ENCODE data around the gene CCSER2. TPM values are rescaled to one million over a fixed set of nuclear protein-coding genes. Genes with fewer than 3 reads are reported as not detected.
"Not testable (repeated sequence)": the region's sequence is repeated elsewhere in the genome, so short reads cannot be mapped to it uniquely, and the experiment has no call there.

The CCSER2 gene
- total RNA-seq, 2 donors from 2014 or later: 39.0 to 60.6 TPM

DNA sequence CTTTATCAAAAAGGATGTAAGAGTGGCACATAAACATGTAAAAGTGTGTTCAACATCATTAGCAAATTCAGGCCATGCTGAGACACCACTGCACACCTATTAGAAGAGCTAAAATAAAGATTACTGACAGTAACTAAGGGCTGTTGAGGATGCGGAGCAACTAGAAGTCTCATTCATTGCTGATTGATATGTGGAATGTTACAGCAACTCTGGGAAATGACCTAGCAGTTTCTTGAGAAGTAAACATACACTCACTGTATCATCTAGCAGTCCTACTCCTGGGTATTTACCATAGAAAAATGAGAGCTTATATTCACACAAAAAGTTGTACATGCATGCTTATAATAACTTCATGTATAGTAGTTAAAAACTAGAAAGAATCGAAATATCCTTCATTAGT lies 77.3 kb downstream of the CCSER2 start:
- H3K4me1 ChIP-seq (ENCODE audit: control insufficient read depth in 1 of 2, low read depth in 2 of 2): peaks cover 5 to 19% of the 10 kb centered on the region in 2 donors
- no peaks in the 10 kb centered on the region for H3K27me3 ChIP-seq (replicated peaks; ENCODE audit: insufficient read depth)
- DNase-seq (ENCODE audit: low spot score): no peak
- no peaks in the 10 kb centered on the region for H3K9me3 ChIP-seq
- TF ChIP-seq CTCF (IDR thresholded peaks at IDR 0.05): no peak
- H3K27ac ChIP-seq: no peak overlapping the region
- ATAC-seq (ENCODE audit: insufficient number of reproducible peaks, low FRiP score, low read depth): no peak
- no peak overlapping the region for H3K4me3 ChIP-seq
- no peaks in the 10 kb centered on the region for H3K36me3 ChIP-seq

- peak overlapping the region; percentile 25 to 51 for H3K27ac ChIP-seq
- H3K36me3 ChIP-seq: no peaks in the 10 kb centered on the region
- DNase-seq (ENCODE audit: low spot score) (no peak), ATAC-seq (ENCODE audit: insufficient number of reproducible peaks, low FRiP score, low read depth) (no peak)
- no peaks in the 10 kb centered on the region for H3K27me3 ChIP-seq (replicated peaks; ENCODE audit: insufficient read depth)
- H3K4me1 ChIP-seq (ENCODE audit: control insufficient read depth in 1 of 2, low read depth in 2 of 2): peaks cover 5 to 19% of the 10 kb centered on the region in 2 donors
- H3K4me3 ChIP-seq: peak overlapping the region; percentile 18
- no peaks in the 10 kb centered on the region for H3K9me3 ChIP-seq
- TF ChIP-seq CTCF (IDR thresholded peaks at IDR 0.05): no peak
Observed at GRCh38 chr10:84406561-84406960, 78.2 kb downstream of the CCSER2 start.

DNA sequence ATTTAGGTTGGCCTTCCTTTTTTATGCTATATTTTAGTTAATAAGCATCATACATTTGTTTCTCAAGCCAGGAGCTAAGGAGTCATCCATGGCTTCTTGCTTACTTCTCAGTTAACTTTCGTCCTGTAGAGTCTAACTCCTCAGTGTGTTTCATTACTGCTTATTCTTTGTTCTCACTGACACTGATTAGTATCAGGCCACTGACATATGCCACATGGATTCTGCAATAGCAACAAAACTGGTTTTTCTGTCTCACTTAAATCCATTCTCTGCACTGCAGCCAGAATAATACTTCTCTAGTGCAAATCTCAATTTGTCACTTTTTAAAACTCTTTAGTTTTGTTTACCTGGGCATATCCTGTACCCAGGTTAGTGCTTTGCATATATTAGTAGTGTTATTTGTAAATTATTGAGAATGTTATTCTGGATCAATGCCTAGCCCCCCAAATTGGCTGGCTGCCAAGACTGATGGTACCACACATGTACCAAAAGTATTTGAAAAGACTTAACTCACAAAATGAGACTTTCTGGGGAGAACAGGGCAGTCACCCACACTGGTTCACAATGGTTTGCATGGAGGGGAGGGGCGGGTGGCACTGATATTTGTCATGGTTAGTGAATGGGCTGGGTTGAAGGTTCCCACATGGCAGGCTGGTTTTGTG lies 79.1 kb downstream of the CCSER2 start:
- ATAC-seq (ENCODE audit: insufficient number of reproducible peaks, low FRiP score, low read depth) (no peak), DNase-seq (ENCODE audit: low spot score) (no peak)
- Histone ChIP-seq H3K9me3 (peaks cover 5% of the 10 kb centered on the region), H3K27ac (peak overlapping the region; percentile 25 to 51), H3K27me3 (replicated peaks; ENCODE audit: insufficient read depth) (no peaks in the 10 kb centered on the region), H3K36me3 (no peaks in the 10 kb centered on the region), H3K4me1 (ENCODE audit: control insufficient read depth in 1 of 2, low read depth in 2 of 2) (peaks cover 5 to 19% of the 10 kb centered on the region in 2 donors), H3K4me3 (peak overlapping the region; percentile 18)
- TF ChIP-seq CTCF (IDR thresholded peaks at IDR 0.05): no peak

- no peak for ATAC-seq (ENCODE audit: insufficient number of reproducible peaks, low FRiP score, low read depth)
- H3K4me1 ChIP-seq (ENCODE audit: control insufficient read depth in 1 of 2, low read depth in 2 of 2): peaks cover 3 to 4% of the 10 kb centered on the region in 2 donors
- H3K9me3 ChIP-seq: peaks cover 18% of the 10 kb centered on the region
- H3K4me3 ChIP-seq: no peak overlapping the region
- no peak for DNase-seq (ENCODE audit: low spot score)
- no peaks in the 10 kb centered on the region for H3K27me3 ChIP-seq (replicated peaks; ENCODE audit: insufficient read depth)
- TF ChIP-seq CTCF (IDR thresholded peaks at IDR 0.05): no peak
- no peak overlapping the region for H3K27ac ChIP-seq
- H3K36me3 ChIP-seq: no peaks in the 10 kb centered on the region
Observed at GRCh38 chr10:84412482-84412881, 84.1 kb downstream of the CCSER2 start.

GRCh38 chr10:84414110-84414509 lies 85.7 kb downstream of the CCSER2 start:
- peaks cover 18% of the 10 kb centered on the region for H3K9me3 ChIP-seq
- not testable (repeated sequence) for H3K27ac ChIP-seq; ATAC-seq (ENCODE audit: insufficient number of reproducible peaks, low FRiP score, low read depth); H3K4me1 ChIP-seq (ENCODE audit: control insufficient read depth in 1 of 2, low read depth in 2 of 2); H3K27me3 ChIP-seq (replicated peaks; ENCODE audit: insufficient read depth); H3K4me3 ChIP-seq; H3K36me3 ChIP-seq; DNase-seq (ENCODE audit: low spot score)
